Mesenchymal stem cell (in vitro differentiated cells and primary cell): Measurements from ENCODE around the gene C1QTNF2.
A peak's percentile ranks its signal among the peaks of the same experiment; 100 is the strongest.

Source experiments
- DNase-seq: peaks from one replicate; pipeline ENCODE4 v3.0.0-alpha.2; 2013
- H2AFZ ChIP-seq: one replicate; pipeline ENCODE4 v1.6.1; 2013; ENCODE audit warnings: low read depth, mild to moderate bottlenecking, control low read depth, inconsistent platforms, low read length, moderate library complexity
- H2AK5ac ChIP-seq: 2 replicates; pipeline ENCODE4 v1.6.1; 2013; ENCODE audit warnings: low read length, moderate library complexity, mild to moderate bottlenecking, inconsistent platforms; ENCODE audit not compliant: severe bottlenecking
- H2BK120ac ChIP-seq: one replicate; pipeline ENCODE4 v1.6.1; 2013; ENCODE audit warnings: low read depth, mild to moderate bottlenecking, inconsistent platforms, low read length, moderate library complexity
- H2BK12ac ChIP-seq, 2 experiments: one replicate each; pipeline ENCODE4 v1.6.1; 2013; ENCODE audit warnings: inconsistent platforms in 2 of 2, low read length in 2 of 2, mild to moderate bottlenecking in 2 of 2, moderate library complexity in 2 of 2, control low read depth in 1 of 2
- H2BK15ac ChIP-seq: one replicate; pipeline ENCODE4 v1.6.1; 2013; ENCODE audit warnings: mild to moderate bottlenecking, low read depth, inconsistent platforms; ENCODE audit not compliant: poor library complexity, severe bottlenecking
- H2BK5ac ChIP-seq: 2 replicates; pipeline ENCODE4 v1.6.1; 2013; ENCODE audit warnings: low read depth, mild to moderate bottlenecking, low read length, control low read depth, inconsistent platforms; ENCODE audit not compliant: poor library complexity, severe bottlenecking
- H3K14ac ChIP-seq, 2 experiments: one replicate each; pipeline ENCODE4 v1.6.1; 2013; ENCODE audit warnings: inconsistent platforms in 2 of 2, low read length in 2 of 2, control low read depth in 1 of 2, mild to moderate bottlenecking in 1 of 2, moderate library complexity in 1 of 2
- H3K18ac ChIP-seq, 2 experiments: one replicate each; pipeline ENCODE4 v1.6.1; 2013; ENCODE audit warnings: inconsistent platforms in 2 of 2, low read length in 2 of 2, control low read depth in 1 of 2, low read depth in 1 of 2, mild to moderate bottlenecking in 1 of 2
- H3K23ac ChIP-seq, 2 experiments: one replicate each; pipeline ENCODE4 v1.6.1; 2013; ENCODE audit warnings: inconsistent platforms in 2 of 2, low read length in 2 of 2, mild to moderate bottlenecking in 2 of 2, moderate library complexity in 2 of 2, control low read depth in 1 of 2
- H3K27ac ChIP-seq: 2 replicates; pipeline ENCODE4 v1.5.1; 2013; ENCODE audit warnings: mild to moderate bottlenecking, moderate library complexity, low read length, control low read depth, inconsistent platforms; ENCODE audit not compliant: poor library complexity, severe bottlenecking
- H3K27me3 ChIP-seq, 2 experiments: 2 replicates each; pipeline versions ENCODE4 v1.6.1 to v1.7.0; 2013; ENCODE audit warnings: low read length in 2 of 2, mild to moderate bottlenecking in 2 of 2, moderate library complexity in 2 of 2, control low read depth in 1 of 2, inconsistent platforms in 1 of 2; ENCODE audit not compliant: control insufficient read depth in 1 of 2, insufficient read depth in 1 of 2
- H3K36me3 ChIP-seq, 2 experiments: 2 replicates each; pipeline versions ENCODE4 v1.6.1 to v1.7.0; 2013; ENCODE audit warnings: low read length in 2 of 2, control low read depth in 1 of 2, inconsistent platforms in 1 of 2, low read depth in 1 of 2, mild to moderate bottlenecking in 1 of 2; ENCODE audit not compliant: insufficient read depth in 2 of 2, control insufficient read depth in 1 of 2
- H3K4ac ChIP-seq, 2 experiments: one replicate each; pipeline ENCODE4 v1.6.1; 2013; ENCODE audit warnings: inconsistent platforms in 2 of 2, low read length in 2 of 2, mild to moderate bottlenecking in 2 of 2, moderate library complexity in 2 of 2, control low read depth in 1 of 2, low read depth in 1 of 2
- H3K4me1 ChIP-seq: 2 replicates; pipeline ENCODE4 v1.6.1; 2013; ENCODE audit warnings: low read depth, low read length, control low read depth; ENCODE audit not compliant: control insufficient read depth, insufficient read depth
- H3K4me2 ChIP-seq: 2 replicates; pipeline ENCODE4 v1.6.1; 2013; ENCODE audit warnings: low read length, mild to moderate bottlenecking, inconsistent platforms; ENCODE audit not compliant: poor library complexity, severe bottlenecking
- H3K4me3 ChIP-seq, 2 experiments: 2 replicates each; pipeline versions ENCODE4 v1.5.1 to v1.7.0; 2013; ENCODE audit warnings: low read length in 2 of 2, mild to moderate bottlenecking in 2 of 2, control low read depth in 1 of 2, low read depth in 1 of 2; ENCODE audit not compliant: insufficient read depth in 1 of 2
- H3K79me1 ChIP-seq: replicated peaks from 2 replicates; pipeline ENCODE4 v1.6.1; 2013; ENCODE audit warnings: mild to moderate bottlenecking, control low read depth, low read length, inconsistent platforms; ENCODE audit not compliant: poor library complexity, severe bottlenecking
- H3K9ac ChIP-seq: 2 replicates; pipeline ENCODE4 v1.7.0; 2013; ENCODE audit warnings: mild to moderate bottlenecking, low read length, moderate library complexity
- H3K9me3 ChIP-seq: 2 replicates; pipeline ENCODE4 v1.7.0; 2013; ENCODE audit warnings: mild to moderate bottlenecking, low read length; ENCODE audit not compliant: control insufficient read depth
- H4K8ac ChIP-seq: one replicate; pipeline ENCODE4 v1.6.1; 2013; ENCODE audit warnings: inconsistent platforms, mild to moderate bottlenecking, low read length, moderate library complexity
- H4K91ac ChIP-seq: one replicate; pipeline ENCODE4 v1.6.1; 2013; ENCODE audit warnings: mild to moderate bottlenecking, low read length, inconsistent platforms
- WGBS: methylation state at CpG from one replicate; pipeline ENCODE4 v1.1.7; 2013; ENCODE audit warnings: mixed read lengths; 5-methylcytosine and 5-hydroxymethylcytosine counted together

Gene C1QTNF2

DNA sequence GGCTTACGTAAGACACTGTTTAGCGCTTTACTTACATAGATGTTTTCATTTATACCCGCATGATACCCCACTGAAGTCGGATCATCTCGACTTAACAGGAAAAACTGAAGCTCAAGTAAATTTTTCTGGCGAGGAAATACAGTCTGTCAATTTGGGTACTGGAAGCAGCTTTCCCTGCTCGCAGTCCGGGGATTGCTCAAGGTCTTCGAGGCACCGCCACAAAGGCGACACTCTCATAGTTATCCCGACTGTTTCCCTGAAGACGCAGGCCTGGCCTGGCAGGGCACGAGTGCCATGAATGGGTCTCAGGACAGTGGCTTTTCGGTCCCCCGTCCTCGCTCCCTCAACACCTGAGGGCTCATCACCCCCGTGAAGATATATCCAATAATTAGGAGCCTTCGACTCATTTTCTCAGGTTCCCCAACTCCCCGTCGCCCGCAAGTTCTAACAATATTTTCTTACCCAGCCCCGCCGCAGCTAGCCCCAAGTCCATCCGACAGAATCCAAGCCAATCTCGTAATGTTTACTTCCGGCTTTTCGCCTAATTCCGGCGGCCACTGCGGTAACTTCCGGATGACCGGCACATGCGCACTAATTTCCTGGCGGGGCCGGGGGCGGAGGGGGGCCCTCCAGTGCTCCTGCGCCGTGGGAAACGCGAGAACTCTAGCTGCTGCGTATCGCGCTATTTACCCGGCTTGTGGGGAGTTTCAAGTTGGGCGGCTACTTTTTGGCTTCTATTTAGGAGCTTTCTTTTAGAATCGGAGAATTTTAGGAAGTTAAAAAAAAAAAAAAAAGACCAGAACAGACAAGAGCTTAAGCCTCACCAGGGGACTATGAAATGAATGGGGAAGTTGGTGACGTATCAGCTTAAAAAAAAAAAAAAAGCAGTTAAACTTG is 48.4 kb upstream of the C1QTNF2 start, which contains the start of gene SLU7:
TSS of gene SLU7 (minus strand) at position 521 of the 897 bp plus-strand sequence. CDS start 3,787 bp downstream, outside the sequence.
- H4K8ac ChIP-seq = peak within 1 kb of the TSS; percentile 91
- peak; percentile 96 for DNase-seq
- H2BK12ac ChIP-seq = no peak within 1 kb of the TSS
- H3K18ac ChIP-seq = peak within 1 kb of the TSS in 1 of 2 experiments; percentile 70
- peak within 1 kb of the TSS; percentile 61 for H2BK120ac ChIP-seq
- peak within 1 kb of the TSS; percentile 80 for H2BK15ac ChIP-seq
- peak within 1 kb of the TSS in 1 of 2 experiments; percentile 32 for H3K4ac ChIP-seq
- H2BK5ac ChIP-seq = no peak within 1 kb of the TSS
- H3K79me1 ChIP-seq = peaks cover 10% of the 10 kb centered on the region
- H2AK5ac ChIP-seq = no peak within 1 kb of the TSS
- peak within 1 kb of the TSS; percentile 83 for H4K91ac ChIP-seq
- H3K9me3 ChIP-seq = no peaks in the 10 kb centered on the region
- peak within 1 kb of the TSS; percentile 95 to 96 for H3K4me3 ChIP-seq
- peak within 1 kb of the TSS; percentile 47 for H2AFZ ChIP-seq
- H3K4me1 ChIP-seq = peaks cover 8% of the 10 kb centered on the region
- H3K27ac ChIP-seq = peak within 1 kb of the TSS; percentile 89
- H3K14ac ChIP-seq = peak within 1 kb of the TSS in 1 of 2 experiments; percentile 74
- WGBS = 2% methylated on average over 48 of the region's 48 CpGs
- no peaks in the 10 kb centered on the region for H3K27me3 ChIP-seq
- no peak within 1 kb of the TSS for H3K23ac ChIP-seq
- peak within 1 kb of the TSS; percentile 85 for H3K4me2 ChIP-seq
- H3K9ac ChIP-seq = peak within 1 kb of the TSS; percentile 99
- H3K36me3 ChIP-seq = peaks cover 0 to 18% of the 10 kb centered on the region in 2 experiments

DNA sequence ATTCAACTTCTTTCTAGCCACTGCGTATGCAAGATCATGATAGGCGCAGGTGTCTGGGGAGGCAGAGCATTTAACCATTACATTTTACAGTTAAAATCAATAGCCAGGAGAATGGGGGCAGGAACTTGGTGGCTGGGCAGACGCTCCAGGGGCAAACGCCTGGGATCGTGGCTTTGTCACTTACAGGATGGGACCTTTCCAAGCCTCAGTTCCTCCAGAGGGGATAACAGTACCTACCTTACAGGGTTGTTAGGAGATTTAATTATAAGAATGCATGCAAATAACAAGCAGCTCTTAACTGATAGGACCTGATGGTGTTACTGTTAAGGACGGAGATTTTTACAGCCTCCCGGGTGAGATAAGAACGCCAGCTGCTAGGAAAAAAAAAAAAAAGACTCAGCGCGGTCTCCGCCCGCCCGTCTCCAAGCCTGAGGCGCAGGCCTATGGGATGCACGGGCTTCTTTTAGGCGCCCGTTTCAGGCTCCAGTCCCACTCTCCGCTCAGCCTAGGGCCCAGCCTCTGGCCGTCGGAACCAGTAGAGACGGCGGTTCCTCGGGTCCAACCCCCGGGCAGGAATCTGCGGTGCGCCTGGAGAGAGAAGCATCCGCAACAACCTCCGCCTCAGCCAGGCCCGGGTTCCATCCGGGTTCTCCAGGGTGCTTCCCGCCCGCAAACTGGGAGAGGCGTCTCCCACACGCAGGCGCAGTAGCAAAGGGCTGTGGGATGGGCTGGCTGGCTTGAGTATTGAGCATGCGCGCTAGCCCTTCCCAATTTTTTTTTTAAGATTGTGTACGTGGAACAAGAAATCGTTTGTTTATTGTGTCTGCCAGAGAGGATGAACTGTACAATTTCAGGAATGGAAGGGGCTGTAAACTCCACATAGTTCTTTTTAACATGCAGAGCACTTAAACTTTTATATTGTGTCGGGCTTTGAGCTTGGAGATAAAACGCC is 29.3 kb upstream of the C1QTNF2 start, which contains the start of gene FAM200C:
TSS of gene FAM200C (minus strand) at position 653 of the 952 bp plus-strand sequence. CDS start 4,564 bp downstream, outside the sequence.
- Histone ChIP-seq H4K91ac (peak within 1 kb of the TSS; percentile 70), H3K4me1 (peaks cover 1% of the 10 kb centered on the region), H2BK15ac (no peak within 1 kb of the TSS), H3K4ac (peak within 1 kb of the TSS; percentile 90 to 93), H3K27me3 (no peaks in the 10 kb centered on the region), H2BK5ac (peak within 1 kb of the TSS; percentile 46), H3K14ac (peak within 1 kb of the TSS; percentile 76 to 98), H3K23ac (peak within 1 kb of the TSS in 1 of 2 experiments; percentile 56), H2AK5ac (peak within 1 kb of the TSS; percentile 98), H4K8ac (peak within 1 kb of the TSS; percentile 91), H3K9me3 (no peaks in the 10 kb centered on the region), H3K9ac (peak within 1 kb of the TSS; percentile 97), H2AFZ (no peak within 1 kb of the TSS), H3K4me2 (peak within 1 kb of the TSS; percentile 78), H2BK120ac (peak within 1 kb of the TSS; percentile 95), H3K4me3 (peak within 1 kb of the TSS; percentile 78 to 97), H3K79me1 (peaks cover 11% of the 10 kb centered on the region), H2BK12ac (no peak within 1 kb of the TSS), H3K27ac (peak within 1 kb of the TSS; percentile 91), H3K36me3 (peaks cover 11 to 40% of the 10 kb centered on the region in 2 experiments), H3K18ac (peak within 1 kb of the TSS; percentile 93 to 96)
- 2% methylated on average over 39 of the region's 41 CpGs for WGBS
- DNase-seq = peak; percentile 96

DNA sequence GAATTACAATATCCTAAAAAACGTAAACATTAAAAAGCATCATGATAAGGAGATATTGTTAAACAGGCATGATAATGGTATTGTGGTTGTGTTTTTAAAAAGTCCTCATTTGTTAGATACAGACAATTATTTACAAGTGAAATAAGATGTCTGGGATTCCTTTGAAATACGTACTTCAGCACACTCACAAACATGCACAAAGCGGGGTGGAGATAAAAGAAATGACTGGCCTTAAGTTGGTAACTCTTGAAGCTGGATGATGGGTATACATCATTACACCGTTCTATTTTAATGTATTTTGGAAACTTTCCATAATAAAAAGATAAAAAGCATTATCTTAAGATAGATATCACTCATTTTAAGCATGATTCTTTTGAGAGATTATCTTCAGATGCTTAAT is 28.4 kb upstream of the C1QTNF2 start:
- Histone ChIP-seq H3K27me3 (no peaks in the 10 kb centered on the region), H3K79me1 (peaks cover 11% of the 10 kb centered on the region), H4K91ac (no peak overlapping the region), H2BK15ac (no peak overlapping the region), H4K8ac (no peak overlapping the region), H2AFZ (no peak overlapping the region), H2BK12ac (no peak overlapping the region), H3K27ac (no peak overlapping the region), H3K4me1 (peaks cover 1% of the 10 kb centered on the region), H3K4me2 (no peak overlapping the region), H2AK5ac (no peak overlapping the region), H3K4me3 (peak overlapping the region in 1 of 2 experiments; percentile 97), H3K9ac (peak overlapping the region; percentile 97), H2BK120ac (no peak overlapping the region), H3K36me3 (peaks cover 3 to 31% of the 10 kb centered on the region in 2 experiments), H3K18ac (no peak overlapping the region), H3K14ac (no peak overlapping the region), H3K23ac (no peak overlapping the region), H3K9me3 (no peaks in the 10 kb centered on the region), H3K4ac (no peak overlapping the region), H2BK5ac (no peak overlapping the region)
- no CpG with 5 or more reads among the region's 4 CpGs for WGBS
- DNase-seq = peak; percentile 37
